ENCODE measurements around the gene EFCAB6. TPM values are rescaled to one million over a fixed set of nuclear protein-coding genes. Genes with fewer than 3 reads are reported as not detected.

The EFCAB6 gene
- total and polyA plus RNA-seq, 2 of the 4 experiments (the other 2 are of a cell fraction) = 0.44 to 1.1 TPM

DNA sequence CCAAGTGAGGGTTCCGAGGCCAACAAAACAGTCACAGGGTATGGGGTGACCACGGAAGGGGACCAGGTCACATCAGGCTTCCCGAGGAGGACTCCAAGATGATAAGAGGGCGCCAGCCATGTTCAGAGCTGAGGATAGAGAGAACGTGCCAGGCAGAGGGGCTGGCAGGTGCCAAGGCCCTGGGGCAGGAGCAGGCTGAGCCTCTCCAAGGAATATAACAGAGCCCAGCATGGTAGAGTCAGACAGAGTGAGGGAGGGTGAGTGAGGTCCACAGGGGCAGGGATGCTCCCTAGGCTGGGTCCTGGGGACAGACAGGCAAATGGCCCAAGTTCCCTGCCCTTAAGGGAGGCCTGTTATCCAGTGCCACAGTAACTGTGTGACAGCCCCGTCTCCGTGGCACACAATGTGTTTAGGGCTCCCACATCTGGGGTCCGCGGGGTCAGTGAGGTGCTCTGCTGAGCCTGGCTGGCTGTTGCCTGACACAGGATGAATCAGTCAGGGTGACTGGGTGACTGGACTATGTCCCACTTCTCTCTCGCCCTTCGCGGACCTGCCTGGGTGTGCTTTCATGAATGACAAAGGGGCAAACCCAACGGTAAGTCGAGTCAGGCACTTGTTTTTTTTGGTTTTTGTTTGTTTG, 295.0 kb downstream of the EFCAB6 start:
- H3K23ac ChIP-seq (ENCODE audit: low read depth, low read length) = no peak overlapping the region
- no peak overlapping the region for H3K56ac ChIP-seq (ENCODE audit: extremely low read depth, insufficient read depth, low read length)
- no peak overlapping the region for H2BK15ac ChIP-seq (ENCODE audit: low read depth, low read length)
- H4K8ac ChIP-seq (ENCODE audit: low read depth in 2 of 2, low read length in 2 of 2) = no peak overlapping the region
- ATAC-seq (ENCODE audit: low read depth) (no peak), DNase-seq (no peak)
- BruUV-seq (replicated peaks) = no TSS peak
- H3K36me3 ChIP-seq (ENCODE audit: control insufficient read depth, insufficient read depth, low read length) = no peaks in the 10 kb centered on the region
- no peak overlapping the region for H3K14ac ChIP-seq (replicated peaks; ENCODE audit: low read depth, low read length)
- no peaks in the 10 kb centered on the region for H3K4me1 ChIP-seq (ENCODE audit: control insufficient read depth, insufficient read depth, low read length)
- H3K9ac ChIP-seq (ENCODE audit: low read depth, low read length) = no peak overlapping the region
- no peak overlapping the region for H3K27ac ChIP-seq (ENCODE audit: insufficient read depth, low read length)
- H2BK20ac ChIP-seq (ENCODE audit: low read depth, low read length) = no peak overlapping the region
- no peak overlapping the region for H4K5ac ChIP-seq (ENCODE audit: low read depth, low read length)
- H2BK5ac ChIP-seq (ENCODE audit: low read depth, low read length, poor library complexity, severe bottlenecking) = no peak overlapping the region
- no peak for TF ChIP-seq FOS (IDR thresholded peaks at IDR 0.05; ENCODE audit: low read depth, low read length)
- TF ChIP-seq CEBPB (IDR thresholded peaks at IDR 0.05; ENCODE audit: low read depth, low read length) = no peak
- no peak for TF ChIP-seq BHLHE40 (IDR thresholded peaks at IDR 0.05; ENCODE audit: low read depth, low read length)
- TF ChIP-seq, protein P1, sequence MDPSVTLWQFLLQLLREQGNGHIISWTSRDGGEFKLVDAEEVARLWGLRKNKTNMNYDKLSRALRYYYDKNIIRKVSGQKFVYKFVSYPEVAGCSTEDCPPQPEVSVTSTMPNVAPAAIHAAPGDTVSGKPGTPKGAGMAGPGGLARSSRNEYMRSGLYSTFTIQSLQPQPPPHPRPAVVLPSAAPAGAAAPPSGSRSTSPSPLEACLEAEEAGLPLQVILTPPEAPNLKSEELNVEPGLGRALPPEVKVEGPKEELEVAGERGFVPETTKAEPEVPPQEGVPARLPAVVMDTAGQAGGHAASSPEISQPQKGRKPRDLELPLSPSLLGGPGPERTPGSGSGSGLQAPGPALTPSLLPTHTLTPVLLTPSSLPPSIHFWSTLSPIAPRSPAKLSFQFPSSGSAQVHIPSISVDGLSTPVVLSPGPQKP (IDR thresholded peaks at IDR 0.05; ENCODE audit: borderline replicate concordance, low read depth, low read length) = no peak
- TF ChIP-seq MXI1 (IDR thresholded peaks at IDR 0.05; ENCODE audit: borderline replicate concordance, low read depth, low read length) = no peak
- no peak for TF ChIP-seq RAD21 (IDR thresholded peaks at IDR 0.05; ENCODE audit: low read length)
- TF ChIP-seq RCOR1 (IDR thresholded peaks at IDR 0.05; ENCODE audit: insufficient replicate concordance, low read length) = no peak
- TF ChIP-seq, protein P2, sequence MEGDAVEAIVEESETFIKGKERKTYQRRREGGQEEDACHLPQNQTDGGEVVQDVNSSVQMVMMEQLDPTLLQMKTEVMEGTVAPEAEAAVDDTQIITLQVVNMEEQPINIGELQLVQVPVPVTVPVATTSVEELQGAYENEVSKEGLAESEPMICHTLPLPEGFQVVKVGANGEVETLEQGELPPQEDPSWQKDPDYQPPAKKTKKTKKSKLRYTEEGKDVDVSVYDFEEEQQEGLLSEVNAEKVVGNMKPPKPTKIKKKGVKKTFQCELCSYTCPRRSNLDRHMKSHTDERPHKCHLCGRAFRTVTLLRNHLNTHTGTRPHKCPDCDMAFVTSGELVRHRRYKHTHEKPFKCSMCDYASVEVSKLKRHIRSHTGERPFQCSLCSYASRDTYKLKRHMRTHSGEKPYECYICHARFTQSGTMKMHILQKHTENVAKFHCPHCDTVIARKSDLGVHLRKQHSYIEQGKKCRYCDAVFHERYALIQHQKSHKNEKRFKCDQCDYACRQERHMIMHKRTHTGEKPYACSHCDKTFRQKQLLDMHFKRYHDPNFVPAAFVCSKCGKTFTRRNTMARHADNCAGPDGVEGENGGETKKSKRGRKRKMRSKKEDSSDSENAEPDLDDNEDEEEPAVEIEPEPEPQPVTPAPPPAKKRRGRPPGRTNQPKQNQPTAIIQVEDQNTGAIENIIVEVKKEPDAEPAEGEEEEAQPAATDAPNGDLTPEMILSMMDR (conservative IDR thresholded peaks at IDR 0.05; ENCODE audit: low read depth, low read length) = no peak
- no peak overlapping the region for H3K4me3 ChIP-seq (ENCODE audit: insufficient read depth, low read depth, low read length)
- no peak overlapping the region for H3K4me2 ChIP-seq (ENCODE audit: low read depth, low read length)
- intact Hi-C loops (cut with micrococcal nuclease) = no loop called here
- H4K20me1 ChIP-seq (ENCODE audit: insufficient read depth, low read length) = no peaks in the 10 kb centered on the region
- H4K91ac ChIP-seq (ENCODE audit: insufficient read depth, low read depth, low read length) = no peak overlapping the region
- H2AFZ ChIP-seq (replicated peaks; ENCODE audit: low read length, poor library complexity) = no peak overlapping the region
- H3K9me3 ChIP-seq (ENCODE audit: control insufficient read depth, insufficient read depth, low read length) = peaks cover 8% of the 10 kb centered on the region
- H3K27me3 ChIP-seq (ENCODE audit: control insufficient read depth, insufficient read depth, low read length) = no peaks in the 10 kb centered on the region
- no peak overlapping the region for H2AK5ac ChIP-seq (ENCODE audit: low read depth, low read length)
- ChIA-PET POLR2A (ENCODE audit: unreplicated experiment) (no interaction called here), CTCF (no interaction called here)
- H2AK9ac ChIP-seq (replicated peaks; ENCODE audit: low read depth, low read length, poor library complexity) = no peak overlapping the region
- dilution Hi-C loops (cut with HindIII; ENCODE audit: low sequenced_read_pairs, unreplicated experiment) = no loop called here
- no peak overlapping the region for H2BK120ac ChIP-seq (ENCODE audit: low read depth, low read length)
- in situ Hi-C loops (cut with MboI; ENCODE audit: low sequenced_read_pairs) = no loop called here
- no peak overlapping the region for H3K18ac ChIP-seq (ENCODE audit: low read depth, low read length)
- H3K9me1 ChIP-seq (ENCODE audit: insufficient read depth, low read length) = no peaks in the 10 kb centered on the region
- no peak overlapping the region for H3K4ac ChIP-seq (ENCODE audit: low read depth, low read length)
- H3K79me1 ChIP-seq (ENCODE audit: low read depth in 1 of 2, low read length in 2 of 2) = no peaks in the 10 kb centered on the region
- WGBS, 2 experiments (ENCODE audit: extremely low coverage in 2 of 2, insufficient read length in 1 of 2) = 75% methylated on average over 4 of the region's 14 CpGs; no CpG with 5 or more reads in 1 of the 2 experiments
